Frontal cortex (tissue), 4 donors: ENCODE results near the gene OPTC. TPM values are rescaled to one million over a fixed set of nuclear protein-coding genes. Genes with fewer than 3 reads are reported as not detected.

ENCODE experiments used
- DNase-seq, 2 donors: peaks; one replicate each; pipeline ENCODE4 v3.0.0; 2012; ENCODE audit warnings: low spot score in 2 of 2
- FAIRE-seq: peaks from 2 replicates; lab custom pipeline; 2012; peaks lifted over from hg19 to GRCh38; lab: Jason Lieb, UNC
- total RNA-seq: library from RNA; depleted of rRNA; stranded (reverse); fragments of >200 nt; gene quantifications from one replicate; pipeline ENCODE4 v1.2.3, GENCODE V29; 2014
- donor health status: control.
- donor health status: control.
- donor health status: control.

The OPTC gene
- total RNA-seq, 1 donor from 2014 or later = not detected

GRCh38 chr1:203526572-203526971 lies 32.6 kb downstream of the OPTC start:
- FAIRE-seq (no peak), DNase-seq (no peak)

GRCh38 chr1:203527013-203527412 lies 33.1 kb downstream of the OPTC start:
- no peak for DNase-seq
- FAIRE-seq = no peak

- no peak for DNase-seq
- no peak for FAIRE-seq
Measured at GRCh38 chr1:203528063-203528462, 34.1 kb downstream of the OPTC start.

GRCh38 chr1:203528976-203529835 lies 35.3 kb downstream of the OPTC start:
- FAIRE-seq = no peak
- no peak for DNase-seq

GRCh38 chr1:203531063-203531462 lies 37.1 kb downstream of the OPTC start:
- FAIRE-seq = no peak
- DNase-seq = no peak

- DNase-seq (no peak), FAIRE-seq (no peak)
Measured at GRCh38 chr1:203534012-203534411, 40.1 kb downstream of the OPTC start.

- DNase-seq = no peak
- no peak for FAIRE-seq
Measured at GRCh38 chr1:203534526-203534925, 40.6 kb downstream of the OPTC start.

GRCh38 chr1:203536575-203536974 lies 42.6 kb downstream of the OPTC start:
- DNase-seq (no peak), FAIRE-seq (no peak)

GRCh38 chr1:203536980-203537455 lies 43.1 kb downstream of the OPTC start:
- no peak for FAIRE-seq

GRCh38 chr1:203537806-203538464 lies 44.0 kb downstream of the OPTC start:
- DNase-seq (no peak), FAIRE-seq (no peak)

More at GRCh38 chr1:203536980-203537455, 43.1 kb downstream of the OPTC start:
- no peak for DNase-seq

GRCh38 chr1:203538726-203539125 lies 44.8 kb downstream of the OPTC start:
- DNase-seq (no peak), FAIRE-seq (no peak)

GRCh38 chr1:203539831-203540546 lies 46.0 kb downstream of the OPTC start:
- no peak for DNase-seq
- no peak for FAIRE-seq

GRCh38 chr1:203544485-203544884 lies 50.5 kb downstream of the OPTC start:
- DNase-seq (no peak), FAIRE-seq (no peak)

- FAIRE-seq (no peak), DNase-seq (no peak)
Measured at GRCh38 chr1:203544978-203545816, 51.2 kb downstream of the OPTC start.

GRCh38 chr1:203546274-203546673 lies 52.3 kb downstream of the OPTC start:
- DNase-seq (no peak), FAIRE-seq (no peak)

GRCh38 chr1:203547147-203547546 lies 53.2 kb downstream of the OPTC start:
- DNase-seq (no peak), FAIRE-seq (no peak)

GRCh38 chr1:203547771-203548421 lies 53.9 kb downstream of the OPTC start:
- FAIRE-seq (no peak), DNase-seq (no peak)

GRCh38 chr1:203548892-203549291 lies 54.9 kb downstream of the OPTC start:
- DNase-seq (no peak), FAIRE-seq (no peak)

- no peak for DNase-seq
- FAIRE-seq = no peak
Measured at GRCh38 chr1:203549309-203549708, 55.4 kb downstream of the OPTC start.
